SK-N-SH (cell line): Measurements from ENCODE around the gene LARGE1. TPM values are rescaled to one million over a fixed set of nuclear protein-coding genes. Genes with fewer than 3 reads are reported as not detected.

Experiments
- CTCF ChIA-PET: fragments of 300-600, 350-600 bp; formaldehyde crosslinking; extraction: SDS; loops from one replicate; lab custom pipeline; 2021; lab: Yijun Ruan, JAX
- POLR2A ChIA-PET: fragments of 350-600 bp; sonication (Branson Sonifier 250); formaldehyde crosslinking; extraction: SDS; loops from one replicate; lab custom pipeline; 2020; ENCODE audit warnings: antibody characterized with exemption, inconsistent platforms; lab: Yijun Ruan, JAX
- DNase-seq: peaks from one replicate; pipeline ENCODE4 v3.0.0; 2012
- H2AFZ ChIP-seq: fragments of 200-600 bp; sonication (generic); 2 replicates; pipeline ENCODE4 v1.8.1; 2016; ENCODE audit warnings: antibody characterized with exemption, mild to moderate bottlenecking, low read depth
- H3F3A ChIP-seq: fragments of 200-600 bp; sonication (generic); replicated peaks from 2 replicates; pipeline ENCODE3; 2016; ENCODE audit warnings: antibody characterized with exemption, mild to moderate bottlenecking; ENCODE audit not compliant: insufficient read depth
- H3K27ac ChIP-seq, 2 experiments: fragments of 200-500 bp in 1 of 2; fragments of 200-600 bp in 1 of 2; sonication (Bioruptor generic) in 1 of 2; sonication (generic), shearing (Covaris generic) in 1 of 2; 2 replicates each; pipeline versions ENCODE4 v1.5.1 to v1.6.1; 2014 to 2016; ENCODE audit warnings: low read depth in 2 of 2, inconsistent platforms in 1 of 2, low read length in 1 of 2, mild to moderate bottlenecking in 1 of 2, mixed read lengths in 1 of 2
- H3K27me3 ChIP-seq: fragments of 200-600 bp; sonication (generic), shearing (Covaris generic); 2 replicates; pipeline ENCODE4 v1.6.1; 2016; ENCODE audit warnings: mixed run types; ENCODE audit not compliant: insufficient read depth
- H3K36me3 ChIP-seq, 2 experiments: fragments of 200-500 bp in 1 of 2; fragments of 200-600 bp in 1 of 2; sonication (Bioruptor generic) in 1 of 2; sonication (generic) in 1 of 2; replicated peaks in 1 of 2; 2 replicates each; pipeline versions ENCODE3 to v1.5.1; 2014 to 2016; ENCODE audit warnings: low read length in 1 of 2, mild to moderate bottlenecking in 1 of 2; ENCODE audit not compliant: insufficient read depth in 2 of 2, control insufficient read depth in 1 of 2
- H3K4me1 ChIP-seq, 2 experiments: fragments of 200-500 bp in 1 of 2; fragments of 200-600 bp in 1 of 2; sonication (Bioruptor generic) in 1 of 2; sonication (generic), shearing (Covaris generic) in 1 of 2; 2 replicates each; pipeline versions ENCODE4 v1.5.1 to v1.6.1; 2014 to 2016; ENCODE audit warnings: low read depth in 1 of 2, low read length in 1 of 2, mixed run types in 1 of 2; ENCODE audit not compliant: insufficient read depth in 2 of 2, control insufficient read depth in 1 of 2
- H3K4me2 ChIP-seq: fragments of 200-600 bp; sonication (generic), shearing (Covaris generic); 2 replicates; pipeline ENCODE4 v1.6.1; 2017; ENCODE audit warnings: mixed run types
- H3K4me3 ChIP-seq, 2 experiments: fragments of 200-500 bp in 1 of 2; fragments of 200-600 bp in 1 of 2; sonication (Bioruptor generic) in 1 of 2; sonication (generic), shearing (Covaris generic) in 1 of 2; 2 replicates each; pipeline versions ENCODE4 v1.5.1 to v1.8.1; 2014 to 2016; ENCODE audit warnings: low read depth in 2 of 2, inconsistent platforms in 1 of 2, low read length in 1 of 2, mild to moderate bottlenecking in 1 of 2, mixed read lengths in 1 of 2, moderate library complexity in 1 of 2
- H3K79me2 ChIP-seq: fragments of 200-600 bp; sonication (generic); 2 replicates; pipeline ENCODE4 v1.8.1; 2017; ENCODE audit warnings: mild to moderate bottlenecking; ENCODE audit not compliant: insufficient read depth
- H3K9ac ChIP-seq: fragments of 200-600 bp; sonication (generic); 2 replicates; pipeline ENCODE4 v1.6.1; 2017; ENCODE audit warnings: mixed run types
- H3K9me2 ChIP-seq: fragments of 200-600 bp; sonication (generic); 2 replicates; pipeline ENCODE4 v1.6.1; 2017; ENCODE audit warnings: mixed run types
- H3K9me3 ChIP-seq: fragments of 200-600 bp; sonication (generic); 2 replicates; pipeline ENCODE4 v1.6.1; 2017; ENCODE audit warnings: mixed run types, mild to moderate bottlenecking, moderate library complexity
- H4K20me1 ChIP-seq: fragments of 200-600 bp; sonication (generic); 2 replicates; pipeline ENCODE4 v1.6.1; 2017; ENCODE audit warnings: mild to moderate bottlenecking, mixed run types; ENCODE audit not compliant: insufficient read depth
- CHD2 ChIP-seq: fragments of 150-350 bp; IDR thresholded peaks from 2 replicates; pipeline ENCODE4 v1.6.1; 2018; ENCODE audit warnings: low read length; ENCODE audit not compliant: partially characterized antibody
- EP300 ChIP-seq, 2 experiments: IDR thresholded peaks; 2 replicates each; pipeline versions ENCODE4 v1.4.0 to v1.6.1; 2012; ENCODE audit warnings: borderline replicate concordance in 1 of 2, low read depth in 1 of 2, low read length in 1 of 2
- FOSL2 ChIP-seq: IDR thresholded peaks from 2 replicates; pipeline ENCODE4 v1.4.0; 2012; ENCODE audit warnings: low read depth, mild to moderate bottlenecking, moderate library complexity, borderline replicate concordance
- FOXJ3 ChIP-seq: sonication (generic); formaldehyde crosslinking; IDR thresholded peaks from 2 replicates; pipeline ENCODE4 v1.5.1; 2020; ENCODE audit warnings: mild to moderate bottlenecking, missing genetic modification reagents
- GABPA ChIP-seq: IDR thresholded peaks from 2 replicates; pipeline ENCODE4 v1.4.0; 2012; ENCODE audit warnings: low read depth, mild to moderate bottlenecking
- IRF3 ChIP-seq: fragments of 150-350 bp; IDR thresholded peaks from 2 replicates; pipeline ENCODE4 v1.6.1; 2016; ENCODE audit warnings: mild to moderate bottlenecking, low read depth, low read length
- MEF2A ChIP-seq: IDR thresholded peaks from 2 replicates; pipeline ENCODE4 v1.4.0; 2012; ENCODE audit warnings: low read depth, borderline replicate concordance
- MXI1 ChIP-seq: IDR thresholded peaks from 2 replicates; pipeline ENCODE4 v1.6.1; 2012; ENCODE audit warnings: mild to moderate bottlenecking, low read depth, low read length, improper control_type of control experiment
- NFIC ChIP-seq: IDR thresholded peaks from 2 replicates; pipeline ENCODE4 v1.4.0; 2012; ENCODE audit warnings: borderline replicate concordance
- PBX3 ChIP-seq: IDR thresholded peaks from 2 replicates; pipeline ENCODE4; 2012
- RAD21 ChIP-seq: IDR thresholded peaks from 2 replicates; pipeline ENCODE4 v1.6.1; 2012; ENCODE audit warnings: mild to moderate bottlenecking, low read length
- RXRA ChIP-seq: IDR thresholded peaks from 2 replicates; pipeline ENCODE4 v1.4.0; 2012; ENCODE audit warnings: low read depth, mild to moderate bottlenecking, borderline replicate concordance
- TAF1 ChIP-seq: IDR thresholded peaks from 2 replicates; pipeline ENCODE4 v1.6.1; 2012; ENCODE audit warnings: low read depth, mild to moderate bottlenecking, low read length, moderate library complexity, borderline replicate concordance
- TEAD4 ChIP-seq: IDR thresholded peaks from 2 replicates; pipeline ENCODE4 v1.4.0; 2012; ENCODE audit warnings: mild to moderate bottlenecking, borderline replicate concordance; ENCODE audit not compliant: insufficient read depth
- YY1 ChIP-seq: IDR thresholded peaks from 2 replicates; pipeline ENCODE4 v1.4.0; 2012; ENCODE audit warnings: low read depth, mild to moderate bottlenecking
- ZBTB33 ChIP-seq: IDR thresholded peaks from 2 replicates; pipeline ENCODE4 v1.4.0; 2012; ENCODE audit warnings: low read depth, borderline replicate concordance
- WGBS: methylation state at CpG from one replicate; pipeline ENCODE4 v1.1.6; 2017; ENCODE audit warnings: low lambda C conversion rate; 5-methylcytosine and 5-hydroxymethylcytosine counted together
- polyA plus RNA-seq, 3 experiments: library from polyadenylated mRNA; depleted of rRNA; stranded (reverse); fragments of >200 nt; gene quantifications; 2 replicates each; pipeline ENCODE4 v1.2.3, GENCODE V29; 2012

Gene LARGE1
- polyA plus RNA-seq, 1 of the 3 experiments (the other 2 are of a cell fraction): 1.1 TPM

GRCh38 chr22:33271390-33272161 lies 648.7 kb downstream of the LARGE1 start:
- no peaks in the 10 kb centered on the region; a peak in 1 of 4 replicates for H3K4me1 ChIP-seq
- no peaks in the 10 kb centered on the region for H3K9me2 ChIP-seq
- ChIA-PET CTCF (interaction anchor here (3.8 kb wide), 1 partner anchor 30 kb away, joined by 12 read pairs; no protein-coding TSS in a partner anchor), POLR2A (no interaction called here)
- H3K4me2 ChIP-seq: no peak overlapping the region
- TF ChIP-seq FOSL2 (no peak), MXI1 (no peak), PBX3 (no peak), MEF2A (no peak), GABPA (no peak), YY1 (no peak), TAF1 (no peak), CHD2 (no peak), EP300 (IDR thresholded peaks at IDR 0.05; ENCODE audit: borderline replicate concordance in 1 of 2, low read depth in 1 of 2, low read length in 1 of 2) (no peak), TEAD4 (no peak), ZBTB33 (no peak), RXRA (no peak)
- no peaks in the 10 kb centered on the region for H4K20me1 ChIP-seq
- H3K36me3 ChIP-seq: no peaks in the 10 kb centered on the region
- H3K9me3 ChIP-seq: no peaks in the 10 kb centered on the region
- WGBS: 50% methylated on average over 6 of the region's 6 CpGs
- no peak overlapping the region for H3K4me3 ChIP-seq
- H3F3A ChIP-seq: no peaks in the 10 kb centered on the region
- H2AFZ ChIP-seq: no peak overlapping the region
- H3K27ac ChIP-seq: no peak overlapping the region
- no peaks in the 10 kb centered on the region for H3K27me3 ChIP-seq
- no peak overlapping the region for H3K9ac ChIP-seq
- no peaks in the 10 kb centered on the region for H3K79me2 ChIP-seq
- no peak for DNase-seq

- no peaks in the 10 kb centered on the region for H3K9me2 ChIP-seq
- no peaks in the 10 kb centered on the region for H3F3A ChIP-seq
- H3K36me3 ChIP-seq: no peaks in the 10 kb centered on the region
- no peak for TF ChIP-seq GABPA
- TF ChIP-seq FOXJ3 (CRISPR knock-in tag): no peak
- TF ChIP-seq NFIC: no peak
- TF ChIP-seq EP300 (IDR thresholded peaks at IDR 0.05; ENCODE audit: borderline replicate concordance in 1 of 2, low read depth in 1 of 2, low read length in 1 of 2): no peak
- no peak for TF ChIP-seq RXRA
- no peak for TF ChIP-seq RAD21
- TF ChIP-seq IRF3: no peak
- TF ChIP-seq, all 33 proteins: peak for 0
- H3K79me2 ChIP-seq: no peaks in the 10 kb centered on the region
- CTCF ChIA-PET: interaction anchor here (0.7 to 0.9 kb wide), 2 partner anchors 31 to 841 kb away, joined by 3 read pairs; no protein-coding TSS in a partner anchor
- no peaks in the 10 kb centered on the region for H3K27me3 ChIP-seq
- H3K4me3 ChIP-seq: no peak overlapping the region
- no peak overlapping the region for H3K9ac ChIP-seq
- no peak overlapping the region for H3K4me2 ChIP-seq
- H3K9me3 ChIP-seq: no peaks in the 10 kb centered on the region
- no peak overlapping the region for H3K27ac ChIP-seq
- POLR2A ChIA-PET: no interaction called here
- no peaks in the 10 kb centered on the region for H4K20me1 ChIP-seq
- no peak for DNase-seq
- no peaks in the 10 kb centered on the region; a peak in 1 of 4 replicates for H3K4me1 ChIP-seq
- H2AFZ ChIP-seq: no peak overlapping the region
These were observed 649.7 kb downstream of the LARGE1 start for GRCh38 chr22:33270596-33270995.
